NCI-H345 (cell line): Measurements from ENCODE around the gene ENAH.
A peak's percentile ranks its signal among the peaks of the same experiment; 100 is the strongest.
"Not testable (repeated sequence)": the region's sequence is repeated elsewhere in the genome, so short reads cannot be mapped to it uniquely, and the experiment has no call there.

Experiments used
- DNase-seq: peaks from one replicate; lab custom pipeline; 2025; lab: John Stamatoyannopoulos, UW

ENAH gene

GRCh38 chr1:225493591-225494246 is 159.2 kb downstream of the ENAH start:
- DNase-seq, result no peak

- DNase-seq, result no peak
Observed at GRCh38 chr1:225488676-225489075, 164.2 kb downstream of the ENAH start.

- DNase-seq, result no peak
Observed at GRCh38 chr1:225486856-225487255, 166.1 kb downstream of the ENAH start.

- DNase-seq, result no peak
Observed at GRCh38 chr1:225485991-225486530, 166.9 kb downstream of the ENAH start.

- DNase-seq, result no peak
Observed at GRCh38 chr1:225485226-225485625, 167.7 kb downstream of the ENAH start.

GRCh38 chr1:225484657-225485214 is 168.2 kb downstream of the ENAH start:
- no peak for DNase-seq

GRCh38 chr1:225483818-225484656 is 168.9 kb downstream of the ENAH start:
- no peak for DNase-seq

- DNase-seq, result no peak
Observed at GRCh38 chr1:225482421-225482950, 170.4 kb downstream of the ENAH start.

- DNase-seq, result no peak
Observed at GRCh38 chr1:225481738-225482137, 171.2 kb downstream of the ENAH start.

- DNase-seq, result peak; percentile 73
Observed at GRCh38 chr1:225480825-225481434, 172.0 kb downstream of the ENAH start.

- no peak for DNase-seq
Observed at GRCh38 chr1:225479996-225480720, 172.8 kb downstream of the ENAH start.

- no peak for DNase-seq
Observed at GRCh38 chr1:225479341-225479740, 173.6 kb downstream of the ENAH start.

GRCh38 chr1:225477296-225477911 is 175.5 kb downstream of the ENAH start:
- no peak for DNase-seq

GRCh38 chr1:225476538-225476988 is 176.4 kb downstream of the ENAH start:
- no peak for DNase-seq

GRCh38 chr1:225476100-225476511 is 176.8 kb downstream of the ENAH start:
- DNase-seq, result no peak

GRCh38 chr1:225474986-225475820 is 177.7 kb downstream of the ENAH start:
- DNase-seq, result peak; percentile 68

GRCh38 chr1:225474439-225474985 is 178.4 kb downstream of the ENAH start:
- DNase-seq, result no peak

- DNase-seq, result not testable (repeated sequence)
Observed at GRCh38 chr1:225473676-225474438, 179.1 kb downstream of the ENAH start.

GRCh38 chr1:225473266-225473665 is 179.7 kb downstream of the ENAH start:
- not testable (repeated sequence) for DNase-seq
